Fibroblast of the aortic adventitia (primary cell): ENCODE data around the gene TRPM1. TPM values are rescaled to one million over a fixed set of nuclear protein-coding genes. Genes with fewer than 3 reads are reported as not detected.

Source experiments
- DNase-seq: peaks from one replicate; pipeline ENCODE4 v3.0.0-alpha.2; 2010; ENCODE audit warnings: low read depth
- H3K4me3 ChIP-seq: 2 replicates; pipeline ENCODE4 v1.5.1; 2011; ENCODE audit warnings: low read depth, mild to moderate bottlenecking, control low read depth, low read length, moderate library complexity
- total RNA-seq: library from RNA; depleted of rRNA; stranded (reverse); fragments of >200 nt; gene quantifications from 2 replicates; pipeline ENCODE4 v1.2.3, GENCODE V29; 2012; ENCODE audit warnings: low replicate concordance
- TF ChIP-seq, protein P1 (sequence below): IDR thresholded peaks from 2 replicates; pipeline ENCODE4 v1.5.1; 2011; ENCODE audit warnings: mild to moderate bottlenecking, low read length, control low read depth, inconsistent platforms; ENCODE audit not compliant: insufficient read depth

TRPM1 gene
- total RNA-seq, 1 donor, result not detected

- no peak overlapping the region for H3K4me3 ChIP-seq
- no peak for DNase-seq
- TF ChIP-seq, protein P1, sequence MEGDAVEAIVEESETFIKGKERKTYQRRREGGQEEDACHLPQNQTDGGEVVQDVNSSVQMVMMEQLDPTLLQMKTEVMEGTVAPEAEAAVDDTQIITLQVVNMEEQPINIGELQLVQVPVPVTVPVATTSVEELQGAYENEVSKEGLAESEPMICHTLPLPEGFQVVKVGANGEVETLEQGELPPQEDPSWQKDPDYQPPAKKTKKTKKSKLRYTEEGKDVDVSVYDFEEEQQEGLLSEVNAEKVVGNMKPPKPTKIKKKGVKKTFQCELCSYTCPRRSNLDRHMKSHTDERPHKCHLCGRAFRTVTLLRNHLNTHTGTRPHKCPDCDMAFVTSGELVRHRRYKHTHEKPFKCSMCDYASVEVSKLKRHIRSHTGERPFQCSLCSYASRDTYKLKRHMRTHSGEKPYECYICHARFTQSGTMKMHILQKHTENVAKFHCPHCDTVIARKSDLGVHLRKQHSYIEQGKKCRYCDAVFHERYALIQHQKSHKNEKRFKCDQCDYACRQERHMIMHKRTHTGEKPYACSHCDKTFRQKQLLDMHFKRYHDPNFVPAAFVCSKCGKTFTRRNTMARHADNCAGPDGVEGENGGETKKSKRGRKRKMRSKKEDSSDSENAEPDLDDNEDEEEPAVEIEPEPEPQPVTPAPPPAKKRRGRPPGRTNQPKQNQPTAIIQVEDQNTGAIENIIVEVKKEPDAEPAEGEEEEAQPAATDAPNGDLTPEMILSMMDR, result no peak
Measured at GRCh38 chr15:31047437-31047836, 54.1 kb downstream of the TRPM1 start.

GRCh38 chr15:31046759-31047359, 54.7 kb downstream of the TRPM1 start:
- no peak for DNase-seq
- H3K4me3 ChIP-seq, result no peak overlapping the region
- TF ChIP-seq, protein P1, result no peak

DNA sequence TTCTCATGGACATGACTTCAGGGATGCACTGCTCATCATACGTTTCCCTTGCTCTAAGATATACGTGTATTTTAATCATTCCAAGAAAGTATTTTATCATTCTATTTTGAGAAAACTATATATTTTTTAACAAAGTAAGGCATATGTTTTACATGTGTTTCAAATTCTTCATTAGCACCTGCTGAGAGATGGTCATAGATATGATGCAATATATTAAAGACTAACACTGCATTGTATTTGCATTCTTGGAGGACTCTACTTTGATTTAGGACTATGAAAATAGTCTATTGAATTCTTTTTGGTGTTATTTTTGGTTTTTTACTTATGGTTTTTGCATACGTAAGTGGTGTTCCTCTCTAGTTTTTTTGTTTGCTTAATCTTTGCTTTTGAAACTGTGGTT, 55.9 kb downstream of the TRPM1 start:
- TF ChIP-seq, protein P1, result no peak
- DNase-seq, result no peak
- no peak overlapping the region for H3K4me3 ChIP-seq

GRCh38 chr15:31042751-31043150, 58.8 kb downstream of the TRPM1 start:
- peak; percentile 55 for DNase-seq
- no peak overlapping the region for H3K4me3 ChIP-seq
- TF ChIP-seq, protein P1, result no peak

GRCh38 chr15:31041610-31042009, 59.9 kb downstream of the TRPM1 start:
- TF ChIP-seq, protein P1, result no peak
- H3K4me3 ChIP-seq, result no peak overlapping the region
- no peak for DNase-seq

DNA sequence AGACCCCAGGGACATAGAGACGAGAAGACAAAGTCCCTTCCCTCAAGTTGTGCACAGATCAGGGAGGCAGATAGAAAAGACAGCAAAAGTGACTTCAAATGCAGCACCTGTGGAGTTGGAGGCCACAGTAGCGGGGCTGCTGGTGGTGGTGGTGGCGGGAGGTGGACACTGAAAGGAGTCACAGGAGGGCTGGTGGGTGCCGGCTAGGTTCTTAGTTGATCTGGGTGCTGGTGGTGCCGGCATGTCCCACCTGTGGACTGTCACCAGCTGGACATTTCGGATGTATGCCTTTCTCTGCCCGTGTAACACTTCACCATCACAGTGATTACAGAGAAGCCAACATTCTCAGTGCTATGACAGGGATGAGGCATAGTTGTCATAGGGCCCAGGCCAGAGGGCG, 60.9 kb downstream of the TRPM1 start:
- DNase-seq, result no peak
- TF ChIP-seq, protein P1, result no peak
- H3K4me3 ChIP-seq, result no peak overlapping the region

DNA sequence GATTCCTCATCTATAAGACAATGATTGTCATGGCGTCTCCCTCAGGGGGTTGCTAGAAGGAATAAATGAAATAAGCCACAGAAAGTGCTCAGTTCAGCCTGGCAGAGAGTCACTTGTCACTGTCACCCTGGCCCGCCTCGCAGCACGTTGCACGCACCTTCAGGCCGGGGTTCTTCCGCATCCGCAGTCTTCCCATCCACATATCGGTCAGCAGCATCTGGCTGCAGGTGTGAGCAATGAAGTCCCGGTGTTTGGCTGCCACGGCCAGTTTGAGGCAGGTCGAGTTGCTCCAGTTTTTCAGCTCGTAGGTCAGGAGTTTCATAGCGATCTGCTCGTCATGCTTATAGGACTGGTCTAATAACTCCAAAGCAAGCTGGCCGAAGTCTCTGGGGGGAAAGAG, 61.6 kb downstream of the TRPM1 start:
- TF ChIP-seq, protein P1, result no peak
- no peak overlapping the region for H3K4me3 ChIP-seq
- no peak for DNase-seq
